Sigmoid colon (tissue), 4 donors: ENCODE results near the gene TSPEAR.

Experiments used
- CTCF ChIP-seq, 4 experiments: fragments of 450-650 bp in 3 of 4; fragments of 200-600 bp in 1 of 4; IDR thresholded peaks; one replicate each; pipeline ENCODE4 v1.5.1; 2016 to 2019; ENCODE audit warnings: antibody characterized with exemption in 4 of 4, mild to moderate bottlenecking in 3 of 4, moderate library complexity in 2 of 4
- POLR2A ChIP-seq, 2 donors: fragments of 450-650 bp; IDR thresholded peaks; one replicate each; pipeline ENCODE4 v1.6.1; 2016; ENCODE audit warnings: antibody characterized with exemption in 2 of 2, mild to moderate bottlenecking in 2 of 2, moderate library complexity in 2 of 2
- POLR2AphosphoS5 ChIP-seq, 4 donors: sonication (generic); formaldehyde crosslinking; IDR thresholded peaks; one replicate each; pipeline ENCODE4 v1.6.1; 2017; ENCODE audit warnings: antibody characterized with exemption in 4 of 4

GRCh38 chr21:44626673-44627143, 84.7 kb downstream of the TSPEAR start, which contains the start of gene KRTAP10-9:
- no peak for TF ChIP-seq CTCF (IDR thresholded peaks at IDR 0.05)
- no peak for TF ChIP-seq POLR2A (IDR thresholded peaks at IDR 0.05)
- no peak for TF ChIP-seq POLR2AphosphoS5 (IDR thresholded peaks at IDR 0.05)
